ENCODE measurements around the gene NIFK.

- TF ChIP-seq, protein P1, sequence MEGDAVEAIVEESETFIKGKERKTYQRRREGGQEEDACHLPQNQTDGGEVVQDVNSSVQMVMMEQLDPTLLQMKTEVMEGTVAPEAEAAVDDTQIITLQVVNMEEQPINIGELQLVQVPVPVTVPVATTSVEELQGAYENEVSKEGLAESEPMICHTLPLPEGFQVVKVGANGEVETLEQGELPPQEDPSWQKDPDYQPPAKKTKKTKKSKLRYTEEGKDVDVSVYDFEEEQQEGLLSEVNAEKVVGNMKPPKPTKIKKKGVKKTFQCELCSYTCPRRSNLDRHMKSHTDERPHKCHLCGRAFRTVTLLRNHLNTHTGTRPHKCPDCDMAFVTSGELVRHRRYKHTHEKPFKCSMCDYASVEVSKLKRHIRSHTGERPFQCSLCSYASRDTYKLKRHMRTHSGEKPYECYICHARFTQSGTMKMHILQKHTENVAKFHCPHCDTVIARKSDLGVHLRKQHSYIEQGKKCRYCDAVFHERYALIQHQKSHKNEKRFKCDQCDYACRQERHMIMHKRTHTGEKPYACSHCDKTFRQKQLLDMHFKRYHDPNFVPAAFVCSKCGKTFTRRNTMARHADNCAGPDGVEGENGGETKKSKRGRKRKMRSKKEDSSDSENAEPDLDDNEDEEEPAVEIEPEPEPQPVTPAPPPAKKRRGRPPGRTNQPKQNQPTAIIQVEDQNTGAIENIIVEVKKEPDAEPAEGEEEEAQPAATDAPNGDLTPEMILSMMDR (IDR thresholded peaks at IDR 0.05) = no peak
- no peak for TF ChIP-seq EP300 (IDR thresholded peaks at IDR 0.05)
- TF ChIP-seq POLR2A (IDR thresholded peaks at IDR 0.05) = no peak
Measured at GRCh38 chr2:121677855-121678254, 58.8 kb downstream of the NIFK start.

Data from sigmoid colon (tissue), 4 donors.